ENCODE results near the gene PTPRG. TPM values are rescaled to one million over a fixed set of nuclear protein-coding genes. Genes with fewer than 3 reads are reported as not detected.

The PTPRG gene
- total RNA-seq, 1 experiment from 2014 or later = 32.1 TPM

DNA sequence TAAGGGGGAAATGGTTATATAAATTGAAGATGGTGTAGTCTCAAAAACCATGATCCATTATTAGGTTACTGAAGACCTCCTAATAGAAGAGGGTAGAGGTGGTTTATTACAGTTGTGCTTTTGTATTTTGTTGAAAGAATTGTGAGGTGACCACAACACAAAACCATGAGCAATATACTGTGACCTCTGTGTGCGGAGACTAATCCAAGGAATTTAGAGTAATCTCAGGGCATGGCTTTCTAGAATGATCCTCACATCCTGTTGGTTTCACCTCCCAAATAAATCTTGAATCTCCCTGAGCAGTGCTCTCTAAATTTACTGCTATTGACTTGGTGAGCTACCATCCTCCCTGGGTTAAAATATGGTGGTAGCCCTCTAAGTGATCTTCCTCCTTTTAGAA is 52.3 kb downstream of the PTPRG start:
- POLR2A ChIA-PET = no interaction called here
- Histone ChIP-seq H3K4me2 (ENCODE audit: low read length) (no peak overlapping the region), H3K9me2 (ENCODE audit: insufficient read depth) (no peaks in the 10 kb centered on the region), H4K20me1 (ENCODE audit: insufficient read depth) (no peaks in the 10 kb centered on the region), H3K4me3 (replicated peaks in 1 of 2; ENCODE audit: low read depth in 1 of 2, low read length in 2 of 2) (no peak overlapping the region), H3K36me3 (ENCODE audit: control insufficient read depth in 1 of 2, insufficient read depth in 2 of 2, low read length in 2 of 2) (no peaks in the 10 kb centered on the region), H3K4me1 (ENCODE audit: control insufficient read depth in 1 of 2, insufficient read depth in 2 of 2, low read length in 2 of 2) (peaks cover 0 to 6% of the 10 kb centered on the region in 2 experiments; a peak in 1 of 4 replicates), H3K27me3 (ENCODE audit: insufficient read depth, low read length) (no peaks in the 10 kb centered on the region), H2AFZ (ENCODE audit: low read depth, low read length, poor library complexity, severe bottlenecking) (no peak overlapping the region), H3K9ac (ENCODE audit: low read length) (no peak overlapping the region), H3K27ac (ENCODE audit: low read depth, low read length) (no peak overlapping the region), H3K9me3 (ENCODE audit: control insufficient read depth in 1 of 2, insufficient read depth in 1 of 2, low read depth in 1 of 2, low read length in 2 of 2) (no peaks in the 10 kb centered on the region), H3K79me2 (ENCODE audit: insufficient read depth, low read length) (peaks cover 7% of the 10 kb centered on the region; the same call in 1 of the 2 replicates)
- CTCF ChIA-PET = no interaction called here
- RAD21 ChIA-PET (ENCODE audit: low non-redundant PET in 1 of 2, low total read pairs in 2 of 2, uncharacterized antibody in 2 of 2, unreplicated experiment in 2 of 2) = no interaction called here
- TF ChIP-seq TCF7L2 (IDR thresholded peaks at IDR 0.05; ENCODE audit: borderline replicate concordance, extremely low read depth, insufficient read depth, insufficient read length) = no peak
- no peak for ATAC-seq
- BruUV-seq (replicated peaks) = no TSS peak
- intact Hi-C loops (cut with micrococcal nuclease) = no loop called here
- no peak for DNase-seq (ENCODE audit: low read depth, low spot score)

DNA sequence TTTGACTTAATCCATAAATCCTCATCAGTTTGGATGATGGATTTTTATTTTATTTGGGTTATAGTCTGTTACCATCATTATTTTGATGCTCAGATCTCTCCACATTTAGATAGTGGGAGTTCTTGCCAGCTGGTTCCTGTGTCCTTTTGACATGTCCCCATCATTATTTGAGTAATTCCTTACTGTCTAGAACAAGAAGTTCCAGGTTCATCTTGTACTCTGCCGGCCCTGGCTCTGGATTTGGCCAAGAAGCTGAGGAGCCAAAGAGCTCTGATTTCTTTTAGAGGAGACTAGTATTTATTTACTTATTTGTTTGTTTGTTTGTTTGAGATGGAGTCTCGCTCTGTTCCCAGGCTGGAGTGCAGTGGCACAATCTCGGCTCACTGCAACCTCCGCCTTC is 54.3 kb downstream of the PTPRG start:
- no peak overlapping the region for H3K4me2 ChIP-seq (ENCODE audit: low read length)
- no peak for DNase-seq (ENCODE audit: low read depth, low spot score)
- H3K9me3 ChIP-seq (ENCODE audit: control insufficient read depth in 1 of 2, insufficient read depth in 1 of 2, low read depth in 1 of 2, low read length in 2 of 2) = no peaks in the 10 kb centered on the region
- ChIA-PET CTCF (no interaction called here), POLR2A (no interaction called here), RAD21 (ENCODE audit: low non-redundant PET in 1 of 2, low total read pairs in 2 of 2, uncharacterized antibody in 2 of 2, unreplicated experiment in 2 of 2) (no interaction called here)
- no peak overlapping the region for H3K9ac ChIP-seq (ENCODE audit: low read length)
- H3K4me3 ChIP-seq (replicated peaks in 1 of 2; ENCODE audit: low read depth in 1 of 2, low read length in 2 of 2) = no peak overlapping the region
- BruUV-seq (replicated peaks) = no TSS peak
- no peaks in the 10 kb centered on the region for H3K36me3 ChIP-seq (ENCODE audit: control insufficient read depth in 1 of 2, insufficient read depth in 2 of 2, low read length in 2 of 2)
- H3K4me1 ChIP-seq (ENCODE audit: control insufficient read depth in 1 of 2, insufficient read depth in 2 of 2, low read length in 2 of 2) = peaks cover 0 to 6% of the 10 kb centered on the region in 2 experiments; a peak in 1 of 4 replicates
- peaks cover 7% of the 10 kb centered on the region; the same call in 1 of the 2 replicates for H3K79me2 ChIP-seq (ENCODE audit: insufficient read depth, low read length)
- intact Hi-C loops (cut with micrococcal nuclease) = no loop called here
- no peak for ATAC-seq
- no peaks in the 10 kb centered on the region for H3K27me3 ChIP-seq (ENCODE audit: insufficient read depth, low read length)
- no peaks in the 10 kb centered on the region for H4K20me1 ChIP-seq (ENCODE audit: insufficient read depth)
- no peak overlapping the region for H3K27ac ChIP-seq (ENCODE audit: low read depth, low read length)
- H2AFZ ChIP-seq (ENCODE audit: low read depth, low read length, poor library complexity, severe bottlenecking) = no peak overlapping the region
- TF ChIP-seq ZFX (IDR thresholded peaks at IDR 0.05) = no peak
- TF ChIP-seq EGR1 (IDR thresholded peaks at IDR 0.05; ENCODE audit: low read depth) = no peak
- TF ChIP-seq CEBPB (IDR thresholded peaks at IDR 0.05; ENCODE audit: low read depth) = no peak
- TF ChIP-seq POLR2AphosphoS5 (IDR thresholded peaks at IDR 0.05; ENCODE audit: low read depth, low read length) = no peak
- no peak for TF ChIP-seq TCF7L2 (IDR thresholded peaks at IDR 0.05; ENCODE audit: borderline replicate concordance, extremely low read depth, insufficient read depth, insufficient read length)
- TF ChIP-seq SRF (IDR thresholded peaks at IDR 0.05; ENCODE audit: low read depth) = no peak
- TF ChIP-seq SP1 (IDR thresholded peaks at IDR 0.05; ENCODE audit: low read depth) = no peak
- H3K9me2 ChIP-seq (ENCODE audit: insufficient read depth) = no peaks in the 10 kb centered on the region
